ENCODE results near the gene SHISA4.
"Not testable (repeated sequence)": the region's sequence is repeated elsewhere in the genome, so short reads cannot be mapped to it uniquely, and the experiment has no call there.

The SHISA4 gene, protein sequence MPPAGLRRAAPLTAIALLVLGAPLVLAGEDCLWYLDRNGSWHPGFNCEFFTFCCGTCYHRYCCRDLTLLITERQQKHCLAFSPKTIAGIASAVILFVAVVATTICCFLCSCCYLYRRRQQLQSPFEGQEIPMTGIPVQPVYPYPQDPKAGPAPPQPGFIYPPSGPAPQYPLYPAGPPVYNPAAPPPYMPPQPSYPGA

GRCh38 chr1:201888282-201889089 is at the start of gene SHISA4:
TSS of gene SHISA4 (plus strand) at chr1:201888898. CDS start at chr1:201888995, 97 bp downstream.
- DNase-seq (ENCODE audit: low spot score), result peak; percentile 40

- DNase-seq (ENCODE audit: low spot score), result not testable (repeated sequence)
Observed at GRCh38 chr1:201839089-201839488, 49.6 kb upstream of the SHISA4 start.

DNA sequence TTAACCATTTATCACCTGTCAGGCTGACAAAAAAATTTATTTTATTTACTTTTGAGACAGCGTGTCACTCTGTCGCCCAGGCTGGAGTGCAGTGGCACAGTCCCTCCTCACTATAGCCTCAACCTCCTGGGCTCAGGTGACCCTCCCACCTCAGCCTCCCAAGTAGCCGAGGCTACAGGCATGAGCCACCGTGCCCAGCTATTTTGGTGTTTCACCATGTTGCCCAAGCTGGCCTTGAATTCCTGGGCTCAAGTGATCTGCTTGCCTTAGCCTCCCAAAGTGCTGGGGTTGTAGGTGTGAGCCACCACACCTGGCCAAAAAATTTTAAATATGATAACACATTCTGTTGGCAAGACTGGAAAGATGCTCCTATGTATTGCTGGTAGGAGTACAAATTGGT is 48.6 kb upstream of the SHISA4 start:
- no peak for DNase-seq (ENCODE audit: low spot score)

DNA sequence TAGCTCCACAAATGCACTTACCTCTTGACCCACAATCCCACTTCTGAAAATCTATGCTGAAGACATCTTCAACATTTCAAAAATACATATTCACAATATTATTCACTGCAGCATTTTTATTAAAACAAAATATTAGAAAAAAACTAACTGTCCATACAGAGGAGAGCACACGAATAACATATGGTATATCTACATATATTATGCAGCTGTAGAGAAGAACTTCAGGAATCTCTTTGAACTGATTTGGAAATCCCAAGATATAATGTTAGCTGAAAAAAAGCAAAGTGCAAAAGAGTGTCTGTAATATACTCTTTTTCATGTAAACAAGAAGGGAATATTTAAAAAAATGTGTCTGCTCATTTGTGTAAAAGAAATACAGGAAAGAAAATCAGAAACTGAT is 48.2 kb upstream of the SHISA4 start:
- no peak for DNase-seq (ENCODE audit: low spot score)

- no peak for DNase-seq (ENCODE audit: low spot score)
Observed at GRCh38 chr1:201841265-201841912, 47.3 kb upstream of the SHISA4 start.

GRCh38 chr1:201842472-201843027 is 46.1 kb upstream of the SHISA4 start:
- no peak for DNase-seq (ENCODE audit: low spot score)

GRCh38 chr1:201845331-201846083 is 43.2 kb upstream of the SHISA4 start:
- peak; percentile 81 for DNase-seq (ENCODE audit: low spot score)

DNA sequence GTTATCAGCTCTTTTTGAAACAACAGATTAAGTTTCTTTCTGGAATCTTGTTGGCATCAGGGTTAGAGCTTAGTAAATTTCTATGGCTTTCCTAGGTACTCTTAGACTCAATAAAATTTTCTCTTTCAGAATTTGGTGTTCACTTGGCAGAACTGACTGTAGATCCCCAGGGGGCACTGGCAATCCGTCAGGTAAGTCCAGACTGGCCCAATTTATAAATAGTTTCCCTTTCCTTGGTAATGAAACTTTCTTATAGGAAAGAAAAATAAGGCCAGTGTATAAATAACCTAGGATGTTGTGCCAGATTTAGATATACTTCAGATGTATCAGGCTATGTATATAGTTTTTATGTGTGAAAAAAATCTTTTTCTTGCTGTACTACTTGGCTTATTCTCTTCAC is 41.5 kb upstream of the SHISA4 start:
- DNase-seq (ENCODE audit: low spot score), result no peak

GRCh38 chr1:201848230-201848629 is 40.5 kb upstream of the SHISA4 start:
- DNase-seq (ENCODE audit: low spot score), result no peak

GRCh38 chr1:201849372-201850052 is 39.2 kb upstream of the SHISA4 start:
- DNase-seq (ENCODE audit: low spot score), result no peak

DNA sequence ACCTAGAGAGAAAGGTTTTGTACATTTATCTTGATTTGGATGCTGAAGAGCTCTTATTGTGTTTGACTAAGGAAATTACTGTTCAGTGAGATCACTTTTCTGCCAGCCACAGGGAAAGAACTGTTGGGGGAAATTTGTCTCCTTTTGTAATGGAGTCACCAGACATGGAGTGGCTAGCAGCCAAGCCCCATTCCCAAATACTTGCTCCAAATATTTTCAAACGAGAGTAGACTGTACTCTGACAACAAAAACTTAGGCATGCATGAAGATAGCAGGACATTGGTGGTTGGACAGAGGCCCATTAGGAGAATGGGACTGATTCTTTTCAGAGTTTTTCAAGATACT is 38.7 kb upstream of the SHISA4 start:
- DNase-seq (ENCODE audit: low spot score), result peak; percentile 75

- DNase-seq (ENCODE audit: low spot score), result no peak
Observed at GRCh38 chr1:201851949-201852348, 36.7 kb upstream of the SHISA4 start.

DNA sequence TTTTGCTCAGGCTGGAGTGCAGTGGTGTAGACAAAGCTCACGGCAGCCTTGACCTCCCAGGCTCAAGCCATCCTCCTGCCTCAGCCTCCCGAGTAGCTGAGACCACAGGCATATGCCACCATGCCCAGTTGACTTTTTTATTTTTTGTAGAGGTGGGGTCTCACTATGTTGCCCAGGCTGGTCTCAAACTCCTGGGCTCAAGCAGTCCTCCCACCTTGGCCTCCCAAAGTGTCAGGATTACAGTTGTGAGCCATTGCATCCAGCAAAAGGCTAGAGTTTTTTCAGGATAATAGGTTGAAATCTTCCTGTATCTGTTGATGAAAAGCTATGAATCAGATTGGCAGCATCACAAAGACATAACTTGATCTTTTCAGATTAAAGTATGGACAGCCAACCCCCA is 32.0 kb upstream of the SHISA4 start:
- not testable (repeated sequence) for DNase-seq (ENCODE audit: low spot score)

DNA sequence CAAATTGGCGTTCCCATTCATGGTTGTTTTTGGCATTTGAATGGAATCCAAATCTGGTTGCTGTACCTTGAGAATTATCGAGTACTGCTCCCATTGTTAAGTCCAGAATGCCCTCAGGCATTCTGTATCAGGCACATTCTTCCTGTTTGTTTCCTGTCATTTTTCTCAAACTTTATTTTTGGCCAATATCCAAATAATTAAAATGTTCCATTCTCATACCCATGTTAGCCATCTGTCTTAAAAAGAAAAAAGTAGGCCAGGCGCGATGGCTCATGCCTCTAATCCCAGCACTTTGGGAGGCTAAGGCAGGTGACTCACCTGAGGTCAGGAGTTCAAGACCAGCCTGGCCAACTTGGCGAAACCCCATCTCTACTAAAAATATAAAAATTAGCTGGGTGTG is 29.3 kb upstream of the SHISA4 start:
- DNase-seq (ENCODE audit: low spot score), result peak; percentile 50

GRCh38 chr1:201861448-201861847 is 27.2 kb upstream of the SHISA4 start:
- no peak for DNase-seq (ENCODE audit: low spot score)

- no peak for DNase-seq (ENCODE audit: low spot score)
Observed at GRCh38 chr1:201870397-201870796, 18.3 kb upstream of the SHISA4 start.

- no peak for DNase-seq (ENCODE audit: low spot score)
Observed at GRCh38 chr1:201874672-201875071, 14.0 kb upstream of the SHISA4 start.

GRCh38 chr1:201876148-201876818 is 12.4 kb upstream of the SHISA4 start:
- no peak for DNase-seq (ENCODE audit: low spot score)

GRCh38 chr1:201877877-201878401 is 10.8 kb upstream of the SHISA4 start:
- DNase-seq (ENCODE audit: low spot score), result peak; percentile 52

GRCh38 chr1:201880928-201881571 is 7.6 kb upstream of the SHISA4 start:
- DNase-seq (ENCODE audit: low spot score), result no peak
